GM21381 (cell line): ENCODE data around the gene TGFBR3L.
"Not testable (repeated sequence)": the region's sequence is repeated elsewhere in the genome, so short reads cannot be mapped to it uniquely, and the experiment has no call there.

Experiments
- ATAC-seq: cut with Tn5 transposase; IDR thresholded peaks from one replicate; pipeline ENCODE4 v1.9.1; 2021; ENCODE audit warnings: mild to moderate bottlenecking, moderate library complexity; ENCODE audit not compliant: unreplicated experiment

TGFBR3L gene

GRCh38 chr19:7879111-7879807 lies 35.4 kb upstream of the TGFBR3L start:
- ATAC-seq: no peak

GRCh38 chr19:7879836-7880235 lies 34.8 kb upstream of the TGFBR3L start:
- ATAC-seq: no peak

- ATAC-seq: no peak
These were observed 32.7 kb upstream of the TGFBR3L start for GRCh38 chr19:7881910-7882309.

- ATAC-seq: no peak
These were observed 31.5 kb upstream of the TGFBR3L start for GRCh38 chr19:7883105-7883504.

- no peak for ATAC-seq
These were observed 30.6 kb upstream of the TGFBR3L start for GRCh38 chr19:7883796-7884570.

- no peak for ATAC-seq
These were observed 28.8 kb upstream of the TGFBR3L start for GRCh38 chr19:7885818-7886217.

DNA sequence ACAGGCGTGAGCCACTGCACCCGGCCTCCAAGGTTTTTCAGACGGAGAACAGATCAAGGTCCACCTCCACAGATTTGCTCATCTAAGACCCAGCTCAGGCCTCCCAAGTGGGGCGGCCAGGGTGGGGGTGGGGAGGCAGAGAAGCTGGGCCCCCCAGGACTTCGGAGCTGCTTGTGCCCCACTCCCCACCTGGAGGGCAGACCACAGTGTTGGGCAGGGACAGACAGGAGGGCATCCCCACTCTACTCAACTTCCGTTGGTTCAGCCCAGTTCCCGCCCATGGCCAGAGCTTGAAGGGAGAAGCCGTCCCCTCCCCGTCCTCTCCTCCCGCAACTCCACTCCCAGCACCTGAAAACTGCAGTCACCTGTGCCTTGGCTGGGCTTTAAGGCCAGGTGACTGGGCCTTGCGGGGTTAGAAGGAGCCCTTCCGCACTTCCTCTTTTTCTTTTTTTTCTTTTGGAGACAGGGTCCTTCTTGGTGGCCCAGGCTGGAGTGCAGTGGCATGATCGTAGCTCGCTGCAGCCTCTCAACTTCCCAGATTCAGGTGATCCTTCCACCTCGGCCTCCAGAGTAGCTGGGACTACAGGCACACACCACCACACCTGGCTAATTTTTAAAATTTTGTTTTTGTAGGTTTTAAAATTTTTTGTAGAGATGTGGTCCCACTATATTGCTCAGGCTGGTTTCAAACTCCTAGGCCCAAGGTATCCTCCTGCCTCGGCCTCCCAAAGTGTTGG lies 27.1 kb upstream of the TGFBR3L start:
- no peak for ATAC-seq

DNA sequence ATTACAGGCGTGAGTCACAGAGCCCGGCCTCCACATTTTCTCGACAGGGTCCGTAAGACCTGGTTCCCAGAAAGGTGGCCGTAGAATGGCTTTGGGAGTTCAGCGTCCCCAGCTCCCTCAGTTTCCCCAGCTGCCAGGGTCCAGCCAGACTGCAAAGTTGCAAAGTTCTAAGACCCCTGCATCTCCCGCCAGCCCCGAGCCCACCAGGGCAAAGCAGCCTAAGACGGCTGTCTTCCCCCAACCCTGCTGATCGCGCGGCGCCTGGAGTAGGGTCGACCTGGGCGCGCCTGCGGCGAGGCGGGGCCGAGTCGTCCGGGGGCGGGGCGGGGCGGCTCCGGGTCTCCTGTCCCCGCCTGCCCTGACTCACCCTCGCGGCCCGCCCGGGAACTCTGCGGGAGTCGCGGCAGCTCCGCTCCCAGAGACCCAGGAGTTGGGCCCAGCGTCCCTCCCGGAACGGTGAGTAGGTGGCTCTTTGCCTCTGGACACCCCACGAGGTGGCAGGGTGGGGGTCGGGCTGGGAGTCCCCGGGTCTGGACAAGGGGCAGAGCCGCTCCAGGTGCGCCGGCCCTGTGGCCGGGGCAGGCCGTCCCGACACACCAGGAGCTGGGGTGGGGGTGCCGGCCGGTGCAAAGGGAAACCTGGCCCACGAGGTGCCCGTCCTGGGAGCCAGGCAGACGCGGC lies 26.3 kb upstream of the TGFBR3L start, which contains the start of gene LRRC8E:
LRRC8E (plus strand) TSS at position 366 of the 681 bp plus-strand sequence. CDS start 7,094 bp downstream, outside the sequence.
- no peak for ATAC-seq

DNA sequence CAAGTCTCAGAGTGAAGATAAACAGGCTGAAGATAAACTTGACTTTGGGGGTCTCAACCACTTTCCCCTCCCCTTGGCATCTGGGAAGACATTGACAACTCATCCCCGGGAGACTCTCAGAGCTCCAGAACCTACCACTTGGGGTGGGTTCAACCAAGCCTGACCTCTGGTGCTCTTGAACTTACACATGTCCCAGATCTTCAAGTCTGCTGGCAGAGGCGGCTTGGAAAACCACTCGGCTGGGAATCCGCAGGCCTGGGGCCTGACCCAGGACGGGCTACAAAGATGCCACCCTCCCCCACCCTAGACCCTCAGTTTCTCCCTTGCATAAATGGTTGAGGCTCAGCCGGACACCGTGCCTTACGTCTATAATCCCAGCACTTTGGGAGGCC lies 25.8 kb upstream of the TGFBR3L start:
- no peak for ATAC-seq

DNA sequence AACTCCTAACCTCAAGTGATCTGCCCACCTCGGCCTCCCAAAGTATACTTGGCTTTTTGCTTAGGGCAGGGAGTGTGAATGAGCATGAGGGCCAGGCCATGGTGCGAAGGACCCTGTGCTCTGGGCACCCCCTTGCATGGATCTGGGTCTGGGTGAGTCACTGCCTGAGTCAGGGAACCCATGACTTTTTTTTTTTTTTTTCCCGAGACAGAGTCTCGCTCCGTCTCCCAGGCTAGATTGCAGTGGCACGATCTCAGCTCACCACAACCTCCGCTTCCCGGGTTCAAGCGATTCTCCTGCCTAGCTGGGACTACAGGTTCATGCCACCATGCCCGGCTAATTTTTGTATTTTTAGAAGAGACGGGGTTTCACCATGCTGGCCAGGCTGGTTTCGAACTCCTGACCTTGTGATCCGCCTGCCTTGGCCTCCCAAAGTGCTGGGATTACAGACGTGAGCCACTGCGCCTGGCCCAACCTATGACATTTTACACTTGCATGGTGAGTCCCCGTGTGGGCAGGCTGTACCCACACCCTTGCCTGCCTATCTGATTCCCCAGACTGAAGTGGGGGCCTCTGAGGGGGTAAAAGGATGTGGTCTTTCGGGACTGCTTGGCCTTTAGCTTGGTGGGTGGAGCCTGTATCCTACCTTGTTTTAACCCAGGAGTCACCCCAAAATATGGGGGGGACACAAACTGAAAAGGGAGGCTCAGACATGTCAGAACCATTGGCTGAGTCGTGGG lies 21.1 kb upstream of the TGFBR3L start:
- not testable (repeated sequence) for ATAC-seq

DNA sequence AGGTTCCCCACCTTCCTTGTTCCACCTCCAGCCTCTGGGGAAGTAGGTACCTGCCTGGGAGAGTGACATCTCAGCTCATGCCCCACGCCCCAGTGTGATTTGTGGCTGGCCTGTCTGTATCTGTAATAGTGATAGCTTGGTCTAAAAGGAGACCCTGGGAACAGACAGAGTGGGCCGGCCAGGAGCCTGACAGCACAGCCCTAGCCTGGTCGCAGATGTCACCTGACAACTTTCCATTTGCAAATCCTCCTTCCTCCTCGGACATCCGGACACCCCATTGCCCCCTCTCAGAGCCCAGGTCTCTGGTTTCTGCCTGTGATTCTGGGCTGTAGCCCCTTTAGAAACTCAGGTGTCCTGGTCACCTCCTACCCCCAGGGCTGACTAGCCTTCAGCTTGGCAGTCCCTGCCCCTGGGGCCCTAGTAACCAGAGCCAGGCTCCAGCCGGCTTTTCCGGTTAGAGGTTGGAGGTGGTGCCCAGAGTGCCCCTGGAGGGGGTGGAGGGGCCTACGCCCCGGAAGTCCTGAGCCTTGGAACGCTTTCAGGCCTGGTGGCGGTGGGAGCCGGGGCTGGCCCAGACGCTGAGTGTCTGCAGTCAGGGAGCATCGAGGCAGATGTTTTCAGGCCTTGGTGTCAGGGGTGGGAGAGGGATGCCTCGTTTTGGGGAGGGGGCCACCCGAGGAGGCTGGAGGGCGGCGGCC lies 19.9 kb upstream of the TGFBR3L start:
- no peak for ATAC-seq

DNA sequence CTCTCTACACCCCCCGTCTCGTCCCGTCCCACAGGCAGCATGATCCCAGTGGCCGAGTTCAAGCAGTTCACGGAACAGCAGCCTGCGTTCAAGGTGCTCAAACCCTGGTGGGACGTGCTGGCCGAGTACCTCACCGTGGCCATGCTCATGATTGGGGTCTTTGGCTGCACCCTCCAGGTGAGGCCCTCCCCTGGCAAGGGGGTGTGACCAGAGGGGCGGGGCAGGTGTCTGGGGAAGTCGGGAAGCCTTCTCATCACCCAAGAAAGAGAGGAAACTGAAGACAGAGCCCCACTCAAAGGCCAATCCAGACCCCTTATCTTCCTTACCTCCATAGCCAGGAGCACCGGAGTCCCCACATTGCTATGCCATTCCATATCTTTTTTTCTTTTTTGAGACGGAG lies 19.1 kb upstream of the TGFBR3L start:
- ATAC-seq: no peak

GRCh38 chr19:7897292-7897691 lies 17.3 kb upstream of the TGFBR3L start:
- ATAC-seq: no peak

DNA sequence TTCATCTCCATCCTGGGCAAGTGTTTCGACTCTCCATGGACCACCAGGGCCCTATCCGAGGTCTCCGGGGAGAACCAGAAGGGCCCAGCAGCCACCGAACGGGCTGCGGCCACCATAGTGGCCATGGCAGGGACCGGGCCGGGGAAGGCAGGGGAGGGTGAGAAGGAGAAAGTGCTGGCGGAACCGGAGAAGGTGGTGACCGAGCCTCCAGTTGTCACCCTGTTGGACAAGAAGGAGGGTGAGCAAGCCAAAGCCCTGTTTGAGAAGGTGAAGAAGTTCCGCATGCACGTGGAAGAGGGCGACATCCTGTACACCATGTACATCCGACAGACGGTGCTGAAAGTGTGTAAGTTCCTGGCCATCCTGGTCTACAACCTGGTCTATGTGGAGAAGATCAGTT lies 15.7 kb upstream of the TGFBR3L start:
- ATAC-seq: no peak

GRCh38 chr19:7899751-7900378 lies 14.8 kb upstream of the TGFBR3L start:
- no peak for ATAC-seq

- no peak for ATAC-seq
These were observed 14.2 kb upstream of the TGFBR3L start for GRCh38 chr19:7900401-7900870.

GRCh38 chr19:7900931-7901330 lies 13.7 kb upstream of the TGFBR3L start:
- no peak for ATAC-seq

DNA sequence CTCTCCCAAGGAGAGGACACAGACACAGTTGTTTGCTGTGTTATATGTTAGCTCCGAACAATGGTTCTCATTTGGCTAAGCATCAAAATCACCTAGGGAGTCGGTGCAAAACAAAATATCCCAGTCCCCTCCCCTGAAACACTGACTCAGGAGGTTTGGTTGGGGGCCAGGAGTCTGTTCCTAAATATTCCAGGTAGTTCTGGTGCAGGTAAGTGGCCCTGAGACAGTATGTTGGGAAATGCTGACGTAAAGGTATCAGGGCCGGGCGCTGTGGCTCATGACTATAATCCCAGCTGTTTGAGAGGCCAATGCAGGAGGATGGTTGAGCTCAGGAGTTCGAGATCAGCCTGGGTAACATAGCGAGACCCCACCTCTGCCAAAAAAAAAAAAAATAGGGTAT lies 13.3 kb upstream of the TGFBR3L start:
- ATAC-seq: no peak

DNA sequence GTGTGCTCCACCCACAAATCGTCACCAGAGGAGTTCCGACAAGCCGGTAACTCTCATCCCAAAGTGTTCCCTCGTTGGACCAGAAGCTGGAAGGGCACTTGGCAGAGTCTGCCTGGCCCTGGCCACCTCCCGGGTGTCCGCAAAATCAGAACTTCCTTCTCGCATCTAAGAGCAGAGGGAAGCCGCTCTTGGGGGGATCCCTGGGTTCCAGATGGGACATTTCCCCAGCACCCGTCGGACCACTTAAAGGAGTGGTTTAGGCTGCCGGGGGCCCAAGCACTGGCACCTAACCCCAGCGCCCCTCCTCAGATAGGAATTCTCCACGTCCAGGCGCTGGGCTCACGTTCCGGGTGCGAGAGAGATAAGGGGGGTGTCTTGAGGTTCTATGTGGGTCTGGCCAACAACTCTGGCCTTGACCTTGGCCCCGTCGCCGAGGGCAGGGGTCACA lies 11.8 kb upstream of the TGFBR3L start:
- ATAC-seq: no peak
